HG03575 (cell line): ENCODE data around the gene MFSD6L.

Source experiments
- ATAC-seq: cut with Tn5 transposase; IDR thresholded peaks from one replicate; pipeline ENCODE4 v1.9.1; 2021; ENCODE audit not compliant: unreplicated experiment, insufficient number of reproducible peaks, low FRiP score; ENCODE audit errors: extremely low read depth

MFSD6L gene, protein sequence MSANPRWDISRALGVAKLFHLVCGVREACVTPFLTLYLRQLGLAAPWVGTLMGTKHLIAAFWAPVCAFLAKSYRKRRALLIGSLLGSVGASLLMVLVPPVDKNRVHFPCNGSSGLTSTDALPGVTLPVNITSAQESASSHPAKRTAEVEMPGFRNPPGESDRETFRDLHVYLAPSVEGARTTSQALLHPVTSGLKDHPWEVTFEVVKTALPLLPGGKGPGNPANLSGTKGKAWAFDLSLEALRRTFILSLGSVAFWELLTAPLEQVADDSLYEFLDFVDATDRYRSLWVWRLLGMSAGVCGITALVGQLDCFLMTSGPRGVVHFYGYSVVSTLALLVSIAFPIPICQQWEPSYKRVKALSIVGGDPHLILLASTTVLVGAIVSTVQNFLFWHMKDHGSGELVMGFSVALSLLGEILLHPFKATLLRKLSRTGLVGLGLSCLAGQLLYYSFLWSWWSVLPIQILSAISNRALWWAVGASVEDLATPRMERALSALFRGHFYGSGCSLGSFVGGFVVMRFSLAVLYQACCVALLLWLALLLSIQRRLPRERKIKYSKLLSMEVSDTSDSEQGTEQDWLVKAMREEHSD

DNA sequence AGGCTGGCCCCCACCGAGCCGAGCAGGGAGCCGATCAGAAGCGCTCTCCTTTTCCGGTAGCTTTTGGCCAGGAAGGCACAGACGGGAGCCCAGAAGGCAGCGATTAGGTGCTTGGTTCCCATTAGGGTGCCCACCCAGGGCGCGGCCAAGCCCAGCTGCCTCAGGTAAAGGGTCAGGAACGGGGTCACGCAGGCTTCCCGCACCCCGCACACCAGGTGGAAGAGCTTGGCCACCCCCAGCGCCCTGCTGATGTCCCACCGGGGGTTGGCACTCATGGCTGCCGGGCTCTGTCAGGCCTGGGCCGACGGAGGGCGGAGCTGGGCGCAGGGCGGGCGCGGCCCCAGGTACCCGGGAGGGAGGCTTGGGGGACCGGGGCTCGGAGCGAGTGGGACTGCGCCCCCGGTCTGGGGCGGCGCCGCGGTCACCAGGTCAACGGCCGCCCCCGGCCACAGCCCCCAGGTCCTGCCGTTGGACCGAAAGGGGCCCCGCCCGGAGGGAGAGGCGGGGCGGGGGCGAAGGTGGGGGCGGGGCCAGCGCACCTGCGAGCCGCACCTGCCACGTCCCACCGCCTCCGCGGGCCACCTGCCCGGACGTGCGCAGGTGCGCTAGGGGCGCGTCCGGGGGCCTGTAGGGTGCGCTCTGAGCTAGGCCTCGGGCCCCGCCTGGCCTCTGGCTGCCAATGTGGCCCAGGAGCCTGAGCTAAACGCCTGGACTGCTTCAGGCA lies at the start of gene MFSD6L:
TSS of gene MFSD6L (minus strand) at position 520 of the 724 bp plus-strand sequence. CDS start at position 275, 245 bp downstream.
- no peak for ATAC-seq

DNA sequence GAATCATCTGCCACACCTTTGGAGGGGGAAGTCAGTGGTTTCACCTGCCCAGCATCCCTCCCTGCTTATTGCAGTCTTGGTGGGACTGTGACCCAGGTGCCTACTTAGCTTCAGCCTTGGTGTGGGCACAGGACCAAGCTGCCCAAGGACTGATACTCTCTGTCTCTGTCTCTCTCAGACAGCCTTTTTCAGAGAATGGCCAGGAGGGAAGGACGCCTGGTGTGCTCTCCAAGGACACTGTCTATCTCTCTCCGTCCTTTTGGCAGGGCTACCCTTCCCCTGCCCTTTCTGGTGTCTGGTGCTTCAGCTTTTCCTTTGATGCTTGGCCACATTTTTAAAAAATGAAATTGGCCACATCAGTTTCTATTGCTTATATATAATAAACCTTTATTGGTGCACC lies 48.7 kb upstream of the MFSD6L start:
- ATAC-seq = no peak

DNA sequence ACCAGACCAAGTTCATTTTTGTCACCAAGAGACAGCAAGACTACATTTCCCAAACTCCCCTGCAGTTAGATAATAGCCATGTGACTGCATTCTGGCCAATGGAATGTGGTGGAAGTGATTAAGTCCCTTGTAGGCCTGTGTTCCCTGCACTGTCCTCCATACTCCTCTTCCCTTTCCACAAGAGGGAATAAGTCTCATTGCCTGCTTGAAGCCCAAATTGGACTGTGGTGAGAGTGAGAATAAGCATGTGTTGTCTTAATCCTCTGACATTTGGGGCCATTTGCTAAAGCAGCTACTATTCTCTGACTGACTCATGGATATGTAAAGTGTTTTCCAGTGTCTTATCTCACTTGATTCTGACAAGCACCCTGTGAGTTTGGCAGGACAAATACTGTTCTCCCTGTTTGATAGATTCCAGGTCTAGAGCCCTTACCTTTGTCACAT lies 47.6 kb upstream of the MFSD6L start:
- ATAC-seq = no peak

DNA sequence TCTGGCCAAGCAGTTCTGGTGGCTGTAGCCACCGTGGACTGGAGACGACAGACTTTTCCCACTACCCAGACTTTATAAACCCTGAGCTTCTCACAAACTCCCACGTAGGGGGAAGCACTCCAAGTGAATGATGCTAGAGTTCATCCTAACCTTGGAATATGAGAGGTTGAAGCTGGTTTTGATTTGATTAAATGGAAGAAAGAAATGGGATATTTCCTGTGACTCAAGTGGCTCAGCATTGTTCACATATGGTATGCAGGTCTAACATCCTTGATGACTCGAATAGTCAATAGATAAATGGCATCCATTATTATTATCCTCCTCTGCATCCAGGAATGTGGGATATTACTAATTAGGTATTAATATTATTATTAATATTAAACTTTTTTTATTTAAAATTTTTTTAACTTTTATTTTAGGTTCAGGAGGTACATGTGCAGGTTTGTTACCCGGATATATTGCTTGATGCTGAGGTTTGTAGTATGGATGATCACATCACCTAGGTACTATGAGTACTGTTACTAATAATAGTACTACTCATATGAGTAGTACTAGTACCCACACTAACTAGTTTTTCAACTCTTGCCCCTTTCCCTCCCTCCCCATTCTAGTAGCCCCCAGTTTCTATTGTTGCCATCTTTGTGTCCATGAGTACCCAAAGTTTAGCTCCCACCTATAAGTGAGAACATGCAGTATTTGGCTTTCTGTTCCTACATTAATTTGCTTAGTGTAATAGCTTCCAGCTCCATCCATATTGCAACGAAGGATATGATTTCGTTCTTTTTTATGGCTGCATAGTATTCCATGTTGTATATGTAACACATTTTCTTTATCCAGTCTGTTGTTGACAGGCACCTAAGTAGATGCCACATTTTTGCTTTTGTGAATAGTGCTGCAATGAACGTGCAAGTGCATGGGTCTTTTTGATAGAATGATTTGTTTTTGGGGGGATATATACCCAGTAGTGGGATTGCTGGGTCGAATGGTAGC lies 45.4 kb upstream of the MFSD6L start:
- no peak for ATAC-seq

DNA sequence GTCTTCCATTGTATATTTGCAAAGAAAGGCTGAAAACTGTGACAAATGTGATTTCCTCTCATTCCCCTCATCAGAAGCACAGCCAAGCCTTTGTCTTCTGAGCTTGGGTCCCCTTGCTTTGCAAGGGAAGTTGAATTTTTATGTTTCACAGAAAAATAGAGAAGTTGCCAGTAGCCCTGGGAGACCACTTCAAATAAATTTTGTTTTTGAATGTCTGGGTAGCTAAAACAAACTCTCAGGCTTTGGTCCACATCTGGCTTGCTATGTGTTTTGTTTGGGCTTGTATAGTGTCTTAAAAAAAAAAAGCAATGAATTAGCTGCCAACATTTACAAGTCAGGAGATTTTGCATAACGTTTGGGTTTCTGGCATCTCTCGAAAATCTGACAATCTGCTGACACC lies 44.2 kb upstream of the MFSD6L start:
- no peak for ATAC-seq

DNA sequence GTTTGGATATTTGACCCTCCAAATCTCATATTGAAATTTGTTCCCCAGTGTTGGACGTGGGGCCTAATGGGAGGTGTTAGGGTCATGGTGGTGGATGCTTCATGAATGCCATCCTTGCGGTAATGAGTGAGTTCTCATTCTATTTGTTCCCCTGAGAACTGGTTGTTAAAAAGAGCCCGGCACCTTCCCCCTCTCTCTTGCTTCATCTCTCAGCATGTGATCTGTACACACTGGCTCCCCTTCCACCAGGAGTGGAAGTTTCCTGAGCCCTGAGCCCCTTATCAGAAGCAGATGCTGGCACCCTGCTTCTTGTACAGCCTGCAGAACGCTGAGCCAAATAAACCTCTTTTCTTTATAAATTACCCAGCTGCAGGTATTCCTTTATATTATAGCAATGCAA lies 42.7 kb upstream of the MFSD6L start:
- no peak for ATAC-seq

DNA sequence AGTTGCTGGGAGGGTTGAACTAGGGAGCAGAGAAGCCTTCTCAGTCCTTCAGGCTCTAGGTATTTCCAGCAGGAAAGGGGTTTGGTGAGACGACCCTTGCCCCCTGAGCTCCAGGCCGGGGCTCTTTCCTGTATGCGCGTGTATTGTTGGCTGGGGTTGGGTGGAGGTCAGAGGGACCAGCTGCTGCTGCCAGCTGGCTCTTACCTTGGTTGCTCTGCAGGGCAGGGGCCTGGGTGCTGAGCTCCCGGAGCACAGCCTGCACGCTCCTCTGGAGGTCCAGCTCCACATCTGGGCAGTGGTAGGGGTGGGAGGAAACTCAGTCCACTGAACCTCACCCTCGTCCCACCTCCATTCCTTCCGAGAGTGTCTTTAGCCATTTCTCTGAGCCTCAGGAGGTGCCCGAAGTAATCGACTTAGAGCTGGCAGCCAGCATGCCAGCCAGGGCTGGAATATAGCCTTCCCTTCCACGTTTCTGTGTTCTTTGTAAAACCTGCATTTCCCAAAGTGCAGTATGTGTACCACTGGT lies 40.3 kb upstream of the MFSD6L start:
- ATAC-seq = no peak

DNA sequence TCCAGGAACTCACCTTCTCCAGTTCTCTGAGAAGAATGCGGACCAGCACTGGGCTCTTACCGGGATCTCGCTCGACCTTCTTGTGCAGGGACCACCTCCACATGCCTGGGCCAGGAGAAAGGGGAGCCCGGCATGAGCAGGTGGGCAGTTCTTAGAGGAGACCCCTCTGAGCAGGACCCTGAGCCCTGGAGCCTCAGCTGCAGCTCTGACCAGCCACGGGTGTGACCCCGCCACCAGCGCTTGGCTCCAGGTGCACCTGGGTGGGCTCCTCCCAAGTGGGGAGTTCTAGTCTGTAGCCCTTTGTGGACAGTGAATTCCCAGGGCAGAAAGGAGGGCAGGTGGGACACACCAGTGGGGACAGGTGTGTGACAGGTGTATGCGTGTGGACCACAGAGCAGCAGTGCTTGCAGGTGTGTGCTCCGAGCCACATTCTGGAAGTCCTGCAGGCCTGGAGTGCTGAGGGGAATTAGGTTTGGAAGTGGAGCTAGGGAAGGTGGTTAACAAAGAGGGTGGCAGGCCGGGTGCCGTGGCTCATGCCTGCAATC lies 39.5 kb upstream of the MFSD6L start:
- no peak for ATAC-seq

DNA sequence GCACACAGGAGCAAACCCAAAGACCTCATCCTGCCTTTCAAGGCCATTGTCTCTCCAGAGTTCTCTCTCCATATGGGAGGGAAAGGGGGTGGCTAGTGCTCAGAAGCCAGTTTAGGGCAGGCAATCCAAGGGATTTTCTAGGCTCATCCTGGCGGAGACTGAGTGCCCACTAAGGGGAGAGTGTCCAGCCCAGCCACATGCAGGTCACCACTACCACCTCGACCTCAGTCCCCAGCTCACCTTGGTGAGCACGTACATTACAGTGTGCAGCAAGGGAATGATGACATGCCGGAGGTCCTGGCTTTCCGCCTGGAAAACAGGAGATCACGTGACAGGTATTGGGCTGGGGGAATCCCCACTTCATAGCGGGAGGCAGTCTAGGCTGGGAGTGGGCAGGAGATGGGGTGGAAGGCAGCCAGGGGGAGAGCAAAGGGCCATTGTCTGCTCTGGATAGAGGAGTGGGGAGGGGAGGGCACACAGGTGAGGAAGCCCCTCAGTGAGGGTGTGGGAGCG lies 38.5 kb upstream of the MFSD6L start:
- no peak for ATAC-seq

DNA sequence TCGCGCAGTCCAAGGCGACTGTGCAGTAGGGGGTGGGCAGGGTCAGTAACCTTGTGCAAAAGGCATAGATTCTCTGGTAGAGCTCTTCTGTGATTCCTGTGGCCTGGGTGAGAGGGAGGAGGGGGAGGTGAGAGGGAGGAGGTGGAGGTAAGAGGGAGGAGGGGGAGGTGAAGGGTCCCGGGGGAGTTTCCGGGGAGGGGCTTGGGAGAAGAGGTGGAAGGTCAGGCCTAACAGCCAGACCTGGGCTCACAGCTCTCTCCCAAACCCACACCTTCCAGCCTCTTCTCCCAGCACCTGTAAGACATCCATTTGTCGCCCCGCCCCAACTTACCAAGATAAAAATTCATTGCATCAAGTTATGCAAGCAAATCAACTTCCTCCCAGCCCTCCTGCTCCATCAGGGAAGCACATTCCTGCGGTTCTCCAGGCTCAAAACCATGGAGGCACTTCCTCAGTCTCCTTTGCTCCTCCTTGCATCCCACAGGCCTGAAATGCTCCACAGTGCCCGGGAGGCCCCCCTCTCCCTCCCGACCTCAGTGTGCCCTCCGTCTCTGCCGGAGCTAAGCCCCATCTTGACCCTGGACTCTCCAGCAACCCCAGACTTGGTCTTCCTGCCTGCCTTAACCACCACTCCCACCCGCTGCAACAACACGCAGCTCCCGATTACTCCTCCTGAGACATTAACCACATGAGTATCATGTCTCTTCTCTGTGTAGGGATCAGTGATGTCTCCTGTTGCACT lies 37.8 kb upstream of the MFSD6L start:
- no peak for ATAC-seq

DNA sequence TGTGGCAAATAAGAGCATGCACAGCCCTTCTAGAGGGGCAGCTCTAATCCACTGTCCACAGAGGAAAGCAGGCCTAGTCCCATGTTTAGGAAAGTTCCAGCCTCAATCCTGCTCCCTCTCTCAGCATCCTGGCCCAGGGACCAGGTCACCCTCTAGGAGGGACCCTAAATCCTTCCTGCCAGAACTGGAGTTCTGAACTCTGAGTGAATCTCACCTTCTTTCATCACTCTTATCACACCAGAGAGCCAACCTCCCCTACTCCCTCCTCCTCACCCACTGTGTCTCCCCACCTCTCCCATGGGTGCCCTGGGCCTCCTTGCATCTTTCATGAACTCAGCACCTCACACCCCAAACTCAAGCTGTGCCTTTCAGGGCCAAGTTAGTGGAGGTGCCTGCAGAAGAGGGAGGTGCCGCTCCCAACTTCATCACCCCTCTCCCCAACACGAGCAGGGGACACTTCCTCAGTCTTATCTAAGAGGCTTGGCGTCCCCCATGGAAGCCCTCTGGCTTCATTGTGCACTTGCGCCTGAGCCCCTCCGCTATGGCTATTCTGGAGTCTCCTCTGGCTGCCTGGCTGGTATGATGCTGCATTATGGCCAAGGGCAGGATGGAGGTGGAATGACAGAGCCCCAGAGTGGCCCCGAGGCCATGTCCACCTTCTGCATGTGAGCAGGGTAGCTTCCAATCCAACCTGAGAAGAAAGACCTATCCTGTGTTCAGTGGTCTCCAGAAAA lies 36.6 kb upstream of the MFSD6L start:
- no peak for ATAC-seq

DNA sequence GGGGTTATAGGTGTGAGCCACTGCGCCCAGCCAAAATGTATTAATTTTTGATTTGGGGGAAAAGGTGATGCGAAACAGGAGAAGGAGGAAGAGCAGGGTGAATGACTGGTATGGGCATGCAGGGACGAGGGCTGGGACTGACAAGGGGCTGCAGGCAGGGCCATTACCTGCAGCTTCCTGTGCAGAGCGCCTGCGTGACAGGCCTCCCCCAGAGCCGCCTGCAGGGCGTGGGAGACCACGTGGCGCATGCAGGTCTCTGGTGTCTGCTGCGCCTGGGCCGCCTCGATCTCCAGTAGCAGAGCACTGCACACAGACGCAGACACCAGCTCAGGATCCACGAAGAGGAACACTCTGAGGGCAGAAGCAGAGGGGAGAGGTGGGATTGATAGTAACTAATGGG lies 35.9 kb upstream of the MFSD6L start:
- ATAC-seq = no peak

DNA sequence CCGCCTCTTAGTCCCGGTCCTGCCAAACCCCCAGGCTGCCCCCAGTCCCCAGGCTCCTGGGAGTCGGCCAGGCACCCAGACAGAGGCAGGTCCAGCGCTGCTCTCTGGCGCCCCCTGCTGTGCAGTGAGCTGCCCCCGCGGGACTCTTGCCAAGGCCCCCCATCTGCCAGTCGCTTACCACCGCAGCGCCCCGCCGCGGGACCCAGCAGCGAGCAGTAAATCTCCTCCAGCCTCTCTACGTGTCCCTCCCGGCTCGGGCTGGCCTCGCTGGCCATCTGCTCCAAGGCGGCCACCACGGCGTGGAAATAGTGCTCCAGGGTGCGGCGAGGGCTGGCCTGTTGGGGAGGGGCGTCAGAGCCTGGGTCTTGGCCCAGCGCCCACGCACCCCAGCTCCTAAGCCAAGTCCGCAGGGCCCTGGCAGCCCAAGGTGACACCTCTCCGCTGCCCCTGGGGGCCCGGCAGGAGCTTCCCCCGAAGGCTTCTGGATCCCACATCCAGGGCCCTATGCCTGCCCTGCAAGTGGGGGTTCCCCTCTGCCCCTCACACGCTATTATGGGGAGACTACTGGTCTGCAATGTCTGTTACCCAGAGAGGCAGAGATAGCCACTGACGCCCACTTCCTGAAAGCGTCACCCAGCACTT lies 33.7 kb upstream of the MFSD6L start:
- no peak for ATAC-seq

DNA sequence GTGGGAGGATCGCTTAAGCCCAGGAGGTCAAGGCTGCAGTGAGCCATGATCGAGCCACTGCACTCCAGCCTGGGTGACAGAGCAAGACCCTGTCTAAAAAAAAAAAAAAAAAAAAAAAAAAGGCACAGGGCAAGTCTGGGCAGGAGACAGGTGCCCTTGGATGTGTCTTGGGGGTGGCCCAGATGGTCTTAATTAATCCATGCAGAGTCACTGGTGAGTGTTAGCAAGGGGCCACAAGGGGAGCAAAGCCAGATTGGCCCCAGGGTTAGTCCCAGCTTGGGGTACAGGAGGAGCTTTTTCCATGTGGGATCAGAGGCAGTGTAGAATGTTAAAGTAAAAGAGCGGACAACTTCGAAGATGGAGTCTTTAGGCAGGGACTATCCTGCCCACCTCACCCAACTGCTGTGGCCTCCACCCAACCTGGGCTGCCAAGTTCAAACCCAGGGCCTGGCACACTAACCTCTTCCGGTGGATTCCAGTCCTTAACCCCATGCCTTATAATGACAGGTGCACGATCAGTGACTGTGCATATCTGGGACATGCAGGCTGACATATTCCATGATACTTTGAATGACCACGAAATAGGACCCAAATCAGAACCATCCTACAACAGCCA lies 32.2 kb upstream of the MFSD6L start:
- ATAC-seq = no peak

DNA sequence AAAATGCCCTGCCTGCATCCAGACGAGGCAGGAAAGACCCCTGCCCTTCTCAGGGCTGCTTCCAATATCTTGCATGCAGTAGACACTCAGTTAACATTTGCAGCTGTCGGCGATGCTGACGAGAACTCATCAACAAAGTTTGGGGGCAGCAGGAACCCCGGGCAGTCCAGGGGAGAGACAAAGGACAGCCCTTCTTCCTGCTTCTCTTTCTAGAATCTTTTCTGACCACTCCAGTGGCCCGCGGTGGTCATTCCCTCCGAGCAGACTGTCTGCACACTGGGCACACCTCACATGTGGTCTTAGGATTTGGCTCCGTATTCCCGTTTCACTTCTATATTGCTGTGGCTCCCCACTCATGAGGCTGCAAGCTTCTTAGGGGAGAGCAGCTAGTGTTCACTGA lies 31.0 kb upstream of the MFSD6L start:
- no peak for ATAC-seq
